Omental fat pad (tissue), 4 donors: ENCODE results near the gene PACC1. TPM values are rescaled to one million over a fixed set of nuclear protein-coding genes. Genes with fewer than 3 reads are reported as not detected.
A peak's percentile ranks its signal among the peaks of the same experiment; 100 is the strongest.

Experiments
- ATAC-seq: fragments of 150-250 bp; one replicate; pipeline ENCODE4 v1.9.1; 2016; ENCODE audit warnings: mild to moderate bottlenecking, moderate library complexity; ENCODE audit not compliant: low FRiP score
- DNase-seq: peaks from one replicate; pipeline ENCODE4 v3.0.0-alpha.2; 2019; ENCODE audit warnings: low spot score
- total RNA-seq, 4 donors: library from RNA; depleted of rRNA; stranded (reverse); fragments of >200 nt; gene quantifications; one replicate each; pipeline ENCODE4 v1.1.0, GENCODE V29; 2016
- TF ChIP-seq, protein P1 (sequence below), 3 donors: fragments of 450-650 bp; IDR thresholded peaks; one replicate each; pipeline ENCODE4 v1.5.1; 2016 to 2017; ENCODE audit warnings: antibody characterized with exemption in 3 of 3, mild to moderate bottlenecking in 3 of 3, moderate library complexity in 2 of 3

The PACC1 gene
- total RNA-seq, 4 donors from 2014 or later: 3.4 to 6.2 (median 5.8) TPM

DNA sequence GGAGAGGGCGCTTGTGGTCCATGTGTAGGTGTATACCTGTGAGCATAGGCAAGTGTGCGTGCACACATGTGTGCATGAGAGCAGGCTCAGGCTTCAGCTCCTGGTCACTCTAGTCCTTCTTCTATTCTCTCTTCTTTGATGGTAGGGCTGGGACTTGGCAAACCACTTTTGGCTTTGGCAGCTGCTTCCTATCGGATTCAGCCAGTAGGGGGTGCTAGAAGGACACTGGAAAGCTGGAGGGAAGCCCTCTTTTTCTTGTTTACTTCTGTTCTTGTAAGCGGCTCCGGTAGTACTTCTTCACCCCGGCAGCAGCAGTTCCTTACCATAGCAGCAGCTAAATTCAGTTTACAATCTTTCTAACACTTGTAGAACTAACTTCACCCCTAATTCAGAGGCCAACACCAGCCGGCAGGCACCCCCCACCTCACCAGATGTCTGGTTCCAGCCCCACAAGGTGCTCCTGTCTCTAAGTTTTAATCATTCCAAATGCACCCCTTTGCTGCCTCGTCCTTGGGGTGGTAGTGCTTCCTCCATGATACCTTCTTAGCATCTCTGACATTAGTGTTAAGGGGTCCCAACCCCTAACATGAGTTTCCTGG, 43.2 kb upstream of the PACC1 start:
- DNase-seq (no peak), ATAC-seq (no peak)
- TF ChIP-seq, protein P1, sequence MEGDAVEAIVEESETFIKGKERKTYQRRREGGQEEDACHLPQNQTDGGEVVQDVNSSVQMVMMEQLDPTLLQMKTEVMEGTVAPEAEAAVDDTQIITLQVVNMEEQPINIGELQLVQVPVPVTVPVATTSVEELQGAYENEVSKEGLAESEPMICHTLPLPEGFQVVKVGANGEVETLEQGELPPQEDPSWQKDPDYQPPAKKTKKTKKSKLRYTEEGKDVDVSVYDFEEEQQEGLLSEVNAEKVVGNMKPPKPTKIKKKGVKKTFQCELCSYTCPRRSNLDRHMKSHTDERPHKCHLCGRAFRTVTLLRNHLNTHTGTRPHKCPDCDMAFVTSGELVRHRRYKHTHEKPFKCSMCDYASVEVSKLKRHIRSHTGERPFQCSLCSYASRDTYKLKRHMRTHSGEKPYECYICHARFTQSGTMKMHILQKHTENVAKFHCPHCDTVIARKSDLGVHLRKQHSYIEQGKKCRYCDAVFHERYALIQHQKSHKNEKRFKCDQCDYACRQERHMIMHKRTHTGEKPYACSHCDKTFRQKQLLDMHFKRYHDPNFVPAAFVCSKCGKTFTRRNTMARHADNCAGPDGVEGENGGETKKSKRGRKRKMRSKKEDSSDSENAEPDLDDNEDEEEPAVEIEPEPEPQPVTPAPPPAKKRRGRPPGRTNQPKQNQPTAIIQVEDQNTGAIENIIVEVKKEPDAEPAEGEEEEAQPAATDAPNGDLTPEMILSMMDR (IDR thresholded peaks at IDR 0.05): no peak

DNA sequence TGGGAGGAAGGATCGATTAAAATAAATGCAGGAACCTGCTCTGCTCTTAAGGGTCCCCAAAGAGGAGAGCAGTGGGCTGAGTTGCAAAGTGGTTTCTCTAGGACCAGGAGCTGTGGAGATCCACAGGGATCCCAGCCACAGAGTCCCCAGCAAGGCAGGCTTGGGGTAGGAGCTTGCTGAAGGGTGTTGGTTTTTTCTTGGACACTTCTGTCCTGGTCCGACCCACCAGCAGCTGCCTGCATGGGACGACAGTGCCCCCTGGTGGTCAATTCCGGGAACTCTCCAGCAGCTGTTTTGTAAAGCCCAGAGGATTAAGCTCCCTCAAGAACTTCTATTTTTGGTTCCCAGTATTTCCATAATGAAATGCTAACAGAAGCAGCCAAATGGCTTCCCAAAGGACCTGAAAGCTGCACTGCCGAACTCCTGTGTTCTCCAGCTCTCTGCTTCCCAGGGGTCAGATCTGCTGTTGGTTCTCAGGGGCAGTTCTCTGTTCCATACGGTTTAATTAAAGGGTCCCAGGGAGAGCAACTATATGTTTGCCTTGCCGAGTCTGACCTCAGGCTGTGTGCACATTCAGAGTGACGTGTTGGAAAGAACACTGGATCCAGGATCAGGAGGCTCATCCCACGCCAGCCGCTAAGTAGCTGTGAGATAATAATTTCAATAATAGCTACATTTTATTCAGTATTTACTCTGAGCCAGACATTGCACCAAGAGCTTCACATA, 41.3 kb upstream of the PACC1 start:
- ATAC-seq: peak; percentile 69
- TF ChIP-seq, protein P1 (IDR thresholded peaks at IDR 0.05): peak in 2 of 3 donors; percentile 84 to 86

GRCh38 chr1:212455401-212455800, 40.7 kb upstream of the PACC1 start:
- DNase-seq: no peak
- TF ChIP-seq, protein P1 (IDR thresholded peaks at IDR 0.05): no peak
- no peak for ATAC-seq

More for the DNA sequence above, 41.3 kb upstream of the PACC1 start:
- peak; percentile 92 for DNase-seq

DNA sequence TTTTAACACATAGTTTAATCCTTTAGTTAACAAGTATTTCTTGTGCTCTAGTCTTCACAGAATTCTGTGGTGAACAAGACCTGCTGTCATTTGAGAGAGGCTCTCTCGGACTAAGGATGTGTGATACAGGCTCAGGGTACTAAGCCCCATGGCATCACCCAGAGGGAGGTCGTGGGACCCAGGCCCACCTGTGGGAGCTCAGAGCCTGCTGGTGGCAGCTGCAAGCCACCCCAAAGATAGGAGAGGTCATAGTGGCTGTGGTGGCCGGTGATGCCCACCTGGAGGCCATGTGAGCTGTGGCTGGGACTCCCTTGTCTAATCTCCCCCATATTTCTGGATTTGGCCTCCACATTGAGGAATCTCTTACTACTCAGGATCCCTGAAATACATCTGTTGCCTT, 40.1 kb upstream of the PACC1 start:
- DNase-seq (no peak), ATAC-seq (no peak)
- TF ChIP-seq, protein P1 (IDR thresholded peaks at IDR 0.05): no peak

GRCh38 chr1:212453156-212453857, 38.6 kb upstream of the PACC1 start:
- ATAC-seq (no peak), DNase-seq (no peak)
- TF ChIP-seq, protein P1 (IDR thresholded peaks at IDR 0.05): no peak

DNA sequence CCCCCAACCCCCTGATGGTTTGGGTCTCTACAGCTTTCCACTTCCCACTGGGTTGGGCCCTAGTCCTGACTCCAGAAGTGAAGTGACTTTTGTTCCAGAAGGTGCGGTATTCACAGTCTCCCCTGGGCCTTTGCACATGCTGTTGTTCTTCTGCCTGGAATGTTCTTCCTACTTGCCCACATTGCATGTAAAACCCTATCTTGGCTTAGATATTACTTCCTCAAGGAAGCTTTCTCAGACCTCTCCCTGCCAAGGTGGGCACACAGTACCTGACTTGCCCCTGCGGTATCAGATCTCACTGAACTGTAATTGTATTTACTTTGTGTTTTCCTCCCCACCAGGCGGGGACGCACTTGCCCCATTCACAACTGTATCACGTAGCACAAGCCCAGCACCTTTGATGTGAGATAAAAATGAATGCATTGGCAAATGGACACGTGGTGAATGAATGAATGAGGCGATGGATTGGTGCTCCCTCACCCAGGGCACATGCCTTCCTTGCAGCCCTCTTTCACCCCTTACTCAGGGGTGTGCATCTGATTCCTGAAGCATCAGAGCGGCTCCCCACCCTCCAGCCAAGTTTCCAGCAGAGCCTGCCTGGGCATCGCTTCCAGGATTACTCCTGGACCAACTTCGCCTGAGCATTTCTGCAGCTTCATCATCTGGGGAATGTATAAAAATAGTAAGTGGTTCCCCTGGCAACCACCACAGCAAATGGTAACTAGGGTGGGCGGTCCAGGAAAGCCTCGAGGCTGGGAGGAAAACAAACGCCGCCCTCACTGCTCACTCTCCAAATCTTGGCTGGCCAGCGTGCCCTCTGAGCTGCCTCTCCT, 37.9 kb upstream of the PACC1 start:
- TF ChIP-seq, protein P1 (IDR thresholded peaks at IDR 0.05): no peak
- no peak for DNase-seq
- ATAC-seq: no peak
